Endothelial cell of umbilical vein (primary cell): ENCODE measurements around the gene ZNF793. TPM values are rescaled to one million over a fixed set of nuclear protein-coding genes. Genes with fewer than 3 reads are reported as not detected.

Experiments
- BruUV-seq: library from RNA; stranded (reverse); fragments of 400-500 nt; replicated peaks from 2 replicates; lab custom pipeline; 2021; lab: Mats Ljungman, UMichigan
- CTCF ChIA-PET: fragments of 300-600, 350-600 bp; sonication (Branson Sonifier 250); formaldehyde crosslinking; loops from one replicate; lab custom pipeline; 2021; ENCODE audit warnings: antibody characterized with exemption, inconsistent platforms; lab: Charles Lee
- POLR2A ChIA-PET: fragments of 300-600, 350-600 bp; sonication (Branson Sonifier 250); formaldehyde crosslinking; loops from one replicate; lab custom pipeline; 2021; ENCODE audit warnings: antibody characterized with exemption, inconsistent platforms; lab: Charles Lee
- DNase-seq: peaks from one replicate; pipeline ENCODE4 v3.0.0-alpha.2; 2011; ENCODE audit warnings: low read depth, low spot score
- FAIRE-seq: peaks from 2 replicates; lab custom pipeline; 2011; peaks lifted over from hg19 to GRCh38; lab: Jason Lieb, UNC
- H2AFZ ChIP-seq: 2 replicates; pipeline ENCODE4 v1.6.0; 2012; ENCODE audit warnings: low read depth, low read length, control low read depth, inconsistent platforms
- H3K27ac ChIP-seq: 2 replicates; pipeline ENCODE4 v1.5.1; 2011; ENCODE audit warnings: low read depth, mild to moderate bottlenecking, control low read depth, low read length, moderate library complexity; ENCODE audit not compliant: insufficient read depth
- H3K27me3 ChIP-seq, 2 experiments: 2 replicates each; pipeline versions ENCODE4 v1.6.0 to v1.6.1; 2011; ENCODE audit warnings: low read length in 2 of 2, mixed read lengths in 1 of 2; ENCODE audit not compliant: control insufficient read depth in 2 of 2, insufficient read depth in 2 of 2
- H3K36me3 ChIP-seq, 2 experiments: 2 replicates in 1 of 2; 3 replicates in 1 of 2; pipeline ENCODE4 v1.5.1; 2011; ENCODE audit warnings: low read length in 2 of 2, mild to moderate bottlenecking in 1 of 2, moderate library complexity in 1 of 2; ENCODE audit not compliant: control insufficient read depth in 2 of 2, insufficient read depth in 2 of 2; ENCODE audit errors: extremely low read depth in 1 of 2
- H3K4me1 ChIP-seq: 3 replicates; pipeline ENCODE4 v1.5.1; 2011; ENCODE audit warnings: mild to moderate bottlenecking, low read length; ENCODE audit not compliant: control insufficient read depth, insufficient read depth; ENCODE audit errors: extremely low read depth
- H3K4me2 ChIP-seq: 2 replicates; pipeline ENCODE4 v1.6.1; 2011; ENCODE audit warnings: low read length, control low read depth, mixed read lengths; ENCODE audit not compliant: insufficient read depth
- H3K4me3 ChIP-seq, 3 experiments: fragments of 200-600 bp in 1 of 3; sonication (generic), shearing (Covaris generic) in 1 of 3; replicated peaks in 1 of 3; 2 replicates each; pipeline ENCODE4 v1.5.1; 2011 to 2016; ENCODE audit warnings: control low read depth in 3 of 3, low read length in 3 of 3, mild to moderate bottlenecking in 2 of 3, inconsistent platforms in 1 of 3, low read depth in 1 of 3, moderate library complexity in 1 of 3; ENCODE audit not compliant: insufficient read depth in 1 of 3
- H3K79me2 ChIP-seq: 2 replicates; pipeline ENCODE4 v1.6.0; 2012; ENCODE audit warnings: low read length, inconsistent platforms; ENCODE audit not compliant: control insufficient read depth, insufficient read depth
- H3K9ac ChIP-seq: replicated peaks from 2 replicates; pipeline ENCODE3; 2011; ENCODE audit warnings: low read length, control low read depth; ENCODE audit not compliant: insufficient read depth; ENCODE audit errors: extremely low read depth
- H3K9me1 ChIP-seq: replicated peaks from 3 replicates; pipeline ENCODE4 v1.6.0; 2011; ENCODE audit warnings: mild to moderate bottlenecking, low read length; ENCODE audit not compliant: control insufficient read depth, insufficient read depth; ENCODE audit errors: extremely low read depth
- H3K9me3 ChIP-seq: replicated peaks from 2 replicates; pipeline ENCODE4 v1.5.1; 2012; ENCODE audit warnings: low read length, inconsistent platforms; ENCODE audit not compliant: control insufficient read depth, insufficient read depth
- H4K20me1 ChIP-seq: replicated peaks from 2 replicates; pipeline ENCODE3; 2011; ENCODE audit warnings: mild to moderate bottlenecking, low read length; ENCODE audit not compliant: control insufficient read depth, insufficient read depth; ENCODE audit errors: extremely low read depth
- EZH2 ChIP-seq: IDR thresholded peaks from 2 replicates; pipeline ENCODE4 v1.6.1; 2012; ENCODE audit warnings: borderline replicate concordance, low read depth, mild to moderate bottlenecking, moderate library complexity, low read length, inconsistent platforms; ENCODE audit not compliant: severe bottlenecking
- FOS ChIP-seq: IDR thresholded peaks from 2 replicates; pipeline ENCODE4 v1.6.1; 2011; ENCODE audit warnings: mild to moderate bottlenecking, low read length, moderate library complexity, borderline replicate concordance; ENCODE audit not compliant: insufficient read depth
- JUN ChIP-seq: IDR thresholded peaks from 2 replicates; pipeline ENCODE4 v1.6.1; 2011; ENCODE audit warnings: borderline replicate concordance, low read depth; ENCODE audit not compliant: insufficient read length, insufficient read depth
- MYC ChIP-seq: IDR thresholded peaks from one replicate; pipeline ENCODE4 v1.6.1; 2011; ENCODE audit warnings: mild to moderate bottlenecking, low read depth, low read length
- POLR2AphosphoS5 ChIP-seq: IDR thresholded peaks from 2 replicates; pipeline ENCODE4 v1.6.1; 2012; ENCODE audit warnings: low read depth, mild to moderate bottlenecking, control low read depth, low read length, moderate library complexity; ENCODE audit not compliant: insufficient read depth
- dilution Hi-C: fragments of 300-500 bp; cut with MboI; formaldehyde crosslinking; loops from one replicate; pipeline ENCODE4 v1.15.0; 2019; ENCODE audit warnings: low sequenced_read_pairs; ENCODE audit not compliant: extremely low pct_ligation_motif_present
- intact Hi-C: fragments of 100-400 bp; cut with micrococcal nuclease; formaldehyde crosslinking; loops from one replicate; pipeline ENCODE4 v1.10.0; 2022
- polyA plus RNA-seq, 4 experiments: library from polyadenylated mRNA; depleted of rRNA in 3 of 4; stranded (reverse) in 3 of 4; unstranded in 1 of 4; fragments of >200 nt; gene quantifications; 2 replicates each; pipeline versions ENCODE4 v1.2.1 to v1.2.3, GENCODE V29; 2011 to 2012; ENCODE audit warnings: missing spikeins in 1 of 4
- total RNA-seq: library from RNA; stranded (reverse); gene quantifications from 2 replicates; pipeline ENCODE4 v1.2.3, GENCODE V29; 2021

The ZNF793 gene
- total and polyA plus RNA-seq, 2 donors (not counting 3 experiments of a cell fraction or from before 2014, with no cell fraction given): 0.37 to 3.8 TPM

- Histone ChIP-seq H3K27ac (no peak overlapping the region), H3K9me1 (no peaks in the 10 kb centered on the region), H3K9me3 (peaks cover 24% of the 10 kb centered on the region), H2AFZ (no peak overlapping the region), H3K36me3 (no peaks in the 10 kb centered on the region), H3K27me3 (no peaks in the 10 kb centered on the region), H3K9ac (no peak overlapping the region), H3K79me2 (no peaks in the 10 kb centered on the region), H3K4me2 (no peak overlapping the region), H4K20me1 (no peaks in the 10 kb centered on the region), H3K4me3 (no peak overlapping the region), H3K4me1 (no peaks in the 10 kb centered on the region)
- POLR2A ChIA-PET: no interaction called here
- DNase-seq: no peak
- TF ChIP-seq JUN: no peak
- CTCF ChIA-PET: no interaction called here
- intact Hi-C loops: no loop called here
- FAIRE-seq: no peak
- dilution Hi-C loops: no loop called here
- no TSS peak for BruUV-seq
Observed at GRCh38 chr19:37565370-37565669, 58.6 kb downstream of the ZNF793 start.

GRCh38 chr19:37572203-37572602, 65.5 kb downstream of the ZNF793 start:
- BruUV-seq: no TSS peak
- Histone ChIP-seq H2AFZ (no peak overlapping the region), H3K9me1 (no peaks in the 10 kb centered on the region), H3K9ac (no peak overlapping the region), H3K27me3 (no peaks in the 10 kb centered on the region), H3K79me2 (no peaks in the 10 kb centered on the region), H3K27ac (no peak overlapping the region), H3K36me3 (no peaks in the 10 kb centered on the region), H3K4me1 (no peaks in the 10 kb centered on the region), H4K20me1 (no peaks in the 10 kb centered on the region), H3K9me3 (peaks cover 3% of the 10 kb centered on the region), H3K4me2 (no peak overlapping the region), H3K4me3 (no peak overlapping the region)
- intact Hi-C loops (no loop called here), dilution Hi-C loops (no loop called here)
- FAIRE-seq (no peak), DNase-seq (no peak)
- ChIA-PET POLR2A (no interaction called here), CTCF (no interaction called here)
- TF ChIP-seq FOS (no peak), EZH2 (no peak), POLR2AphosphoS5 (no peak), MYC (no peak)
